ENCODE measurements around the gene PNKD. TPM values are rescaled to one million over a fixed set of nuclear protein-coding genes. Genes with fewer than 3 reads are reported as not detected.
"Not testable (repeated sequence)": the region's sequence is repeated elsewhere in the genome, so short reads cannot be mapped to it uniquely, and the experiment has no call there.

PNKD gene
- total and polyA plus RNA-seq, 8 donors, result 17.2 to 89.1 (median 23.0) TPM

GRCh38 chr2:218271487-218271797, 1.1 kb downstream of the PNKD start:
- Histone ChIP-seq H3K27me3 (no peaks in the 10 kb centered on the region), H3K27ac (peak overlapping the region in 2 of 4 donors; percentile 64 to 71), H3K9me3 (no peaks in the 10 kb centered on the region), H3K4me3 (peak overlapping the region in 2 of 4 donors; percentile 69 to 78), H3K4me1 (peaks cover 8 to 36% (median 24%) of the 10 kb centered on the region in 3 donors), H3K36me3 (peaks cover 6 to 36% (median 30%) of the 10 kb centered on the region in 3 donors)
- intact Hi-C loops (cut with DNase I), result loop anchor here in 2 of 3 donors (5.0 to 10.0 kb wide), 2 partner anchors 121 to 123 kb away; partner anchors contain the start of gene CTDSP1 (in 1 of the 2)
- FAIRE-seq (no peak), ATAC-seq (no peak), DNase-seq (peak in 2 of 6 donors; percentile 49 to 67)
- no peak for TF ChIP-seq CTCF (IDR thresholded peaks at IDR 0.05)
- 7 to 10% methylated on average over 4 of the region's 4 CpGs for WGBS, 2 donors

DNA sequence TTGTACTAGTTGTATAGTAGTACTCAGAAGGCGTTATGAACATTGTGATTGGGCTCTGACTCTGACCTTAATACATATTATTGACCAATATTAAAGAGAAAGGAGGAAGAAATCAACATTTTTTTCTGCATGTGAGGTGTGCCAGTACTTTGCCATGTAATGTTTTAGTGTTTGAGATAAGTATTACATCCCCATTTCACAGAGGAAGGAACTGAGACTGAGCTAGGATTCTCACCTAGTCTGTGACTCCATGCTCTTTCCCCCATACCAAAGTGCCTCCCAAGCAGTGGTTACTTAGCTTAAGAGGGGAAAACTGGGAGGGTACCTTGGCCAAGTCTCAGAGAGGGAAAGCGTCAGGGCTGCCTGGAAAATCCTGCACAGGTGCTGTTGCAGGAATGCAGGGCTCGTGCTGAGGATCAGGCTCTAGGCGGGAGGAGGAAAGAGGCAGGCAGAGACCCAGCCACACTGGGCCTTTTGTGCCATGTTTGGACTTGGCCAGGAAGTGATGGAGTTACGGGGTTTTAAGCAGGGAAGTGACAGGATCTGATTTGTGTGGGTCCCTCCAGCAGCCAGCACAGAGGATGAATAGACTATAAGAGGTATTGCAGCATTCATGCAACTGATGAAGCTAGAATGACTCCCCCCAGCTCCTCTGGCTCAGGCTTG, 1.7 kb downstream of the PNKD start:
- WGBS, 2 donors, result 21 to 26% methylated on average over 5 of the region's 5 CpGs
- no peak for FAIRE-seq
- Histone ChIP-seq H3K4me3 (peak overlapping the region in 2 of 4 donors; percentile 69 to 78), H3K27ac (peak overlapping the region in 3 of 4 donors; percentile 37 to 71 (median 64)), H3K4me1 (peaks cover 8 to 36% (median 24%) of the 10 kb centered on the region in 3 donors), H3K27me3 (no peaks in the 10 kb centered on the region), H3K36me3 (peaks cover 6 to 36% (median 36%) of the 10 kb centered on the region in 3 donors), H3K9me3 (no peaks in the 10 kb centered on the region)
- DNase-seq, result peak in 4 of 6 donors; percentile 14 to 55 (median 32)
- TF ChIP-seq CTCF (IDR thresholded peaks at IDR 0.05), result no peak
- no peak for ATAC-seq
- intact Hi-C loops (cut with DNase I), result loop anchor here in 2 of 3 donors (5.0 to 10.0 kb wide), 2 partner anchors 120 to 123 kb away; partner anchors contain the start of gene CTDSP1 (in 1 of the 2)

GRCh38 chr2:218272531-218273212, 2.4 kb downstream of the PNKD start:
- ATAC-seq, result peak; percentile 60 to 68 (median 67)
- Histone ChIP-seq H3K27me3 (no peaks in the 10 kb centered on the region), H3K27ac (peak overlapping the region in 3 of 4 donors; percentile 37 to 71 (median 64)), H3K9me3 (no peaks in the 10 kb centered on the region), H3K36me3 (peaks cover 6 to 43% (median 42%) of the 10 kb centered on the region in 3 donors), H3K4me3 (no peak overlapping the region), H3K4me1 (peaks cover 8 to 35% (median 24%) of the 10 kb centered on the region in 3 donors)
- intact Hi-C loops (cut with DNase I), result loop anchor here in 2 of 3 donors (5.0 to 10.0 kb wide), 2 partner anchors 120 to 122 kb away; partner anchors contain the start of gene CTDSP1 (in 1 of the 2)
- FAIRE-seq, result peak; percentile 37
- peak; percentile 85 to 92 (median 90) for DNase-seq
- peak; percentile 73 to 85 (median 76) for TF ChIP-seq CTCF (IDR thresholded peaks at IDR 0.05)
- WGBS, 2 donors, result 9 to 12% methylated on average over 18 of the region's 18 CpGs

DNA sequence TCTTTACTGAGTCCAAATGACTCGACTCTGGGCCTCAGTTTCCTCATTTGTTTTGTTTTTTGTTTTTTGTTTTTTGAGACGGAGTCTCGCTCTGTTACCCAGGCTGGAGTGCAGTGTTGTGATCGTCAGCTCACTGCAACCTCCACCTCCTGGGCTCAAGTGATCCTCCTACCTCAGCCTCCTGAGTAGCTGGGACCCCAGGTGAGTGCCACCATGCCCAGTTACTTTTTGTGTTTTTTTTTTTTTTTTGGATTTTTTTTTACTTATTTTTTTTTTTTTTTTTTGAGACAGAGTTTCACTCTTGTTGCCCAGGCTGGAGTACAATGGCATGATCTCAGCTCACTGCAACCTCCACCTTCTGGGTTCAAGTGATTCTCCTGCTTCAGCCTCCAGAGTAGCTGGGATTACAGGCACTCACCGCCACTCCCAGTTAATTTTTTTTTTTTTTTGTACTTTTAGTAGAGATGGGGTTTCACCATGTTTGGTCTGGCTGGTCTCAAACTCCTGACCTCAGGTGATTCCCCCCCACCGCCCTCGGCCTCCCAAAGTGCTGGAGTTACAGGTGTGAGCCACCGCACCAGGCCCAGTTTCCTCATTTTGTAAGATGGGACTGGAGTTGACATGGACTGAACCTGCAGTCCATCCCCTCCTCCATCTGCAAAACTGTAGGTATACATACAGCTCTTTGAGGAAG, 3.0 kb downstream of the PNKD start:
- FAIRE-seq, H3K27me3 ChIP-seq, H3K4me3 ChIP-seq, H3K9me3 ChIP-seq, ATAC-seq: not testable (repeated sequence)
- Histone ChIP-seq H3K36me3 (peaks cover 9 to 50% (median 49%) of the 10 kb centered on the region in 3 donors), H3K4me1 (peaks cover 8 to 29% (median 24%) of the 10 kb centered on the region in 3 donors), H3K27ac (peak overlapping the region in 3 of 4 donors; percentile 37 to 71 (median 64))
- 78 to 82% methylated on average over 8 of the region's 8 CpGs for WGBS, 2 donors
- DNase-seq, result peak in 1 of 6 donors; percentile 45
- intact Hi-C loops (cut with DNase I), result loop anchor here in 2 of 3 donors (5.0 to 10.0 kb wide), 2 partner anchors 119 to 121 kb away; partner anchors contain the start of gene CTDSP1 (in 1 of the 2)

DNA sequence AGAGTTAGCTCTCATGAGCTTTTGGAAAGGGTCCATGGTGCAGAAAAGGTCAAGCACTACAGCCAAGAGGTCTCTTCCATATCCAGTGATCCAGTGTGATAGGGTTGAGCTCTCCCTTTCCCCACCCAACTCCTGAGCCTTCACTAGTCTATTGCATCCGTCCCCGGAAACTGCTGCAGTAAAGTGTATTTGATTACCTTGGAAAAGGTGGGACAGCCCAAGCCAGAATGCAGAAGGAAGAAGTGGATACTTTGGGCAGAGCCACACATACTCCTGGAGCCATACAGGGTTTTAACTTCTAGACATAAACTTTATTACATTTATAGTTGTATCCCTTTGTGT, 3.6 kb downstream of the PNKD start:
- 57 to 65% methylated on average over 2 of the region's 2 CpGs for WGBS, 2 donors
- FAIRE-seq, result no peak

More for the DNA sequence above, 3.6 kb downstream of the PNKD start:
- peaks cover 9 to 55% (median 54%) of the 10 kb centered on the region in 3 donors for H3K36me3 ChIP-seq
- H3K27ac ChIP-seq, result no peak overlapping the region
- H3K27me3 ChIP-seq, result no peaks in the 10 kb centered on the region
- DNase-seq, result peak in 1 of 6 donors; percentile 6
- no peaks in the 10 kb centered on the region for H3K9me3 ChIP-seq
- intact Hi-C loops (cut with DNase I), result loop anchor here in 2 of 3 donors (5.0 to 10.0 kb wide), 2 partner anchors 118 to 121 kb away; partner anchors contain the start of gene CTDSP1 (in 1 of the 2)
- no peak for TF ChIP-seq CTCF (IDR thresholded peaks at IDR 0.05)
- ATAC-seq, result no peak
- no peak overlapping the region for H3K4me3 ChIP-seq
- peaks cover 8 to 24% (median 22%) of the 10 kb centered on the region in 3 donors for H3K4me1 ChIP-seq
